SK-N-MC (cell line): ENCODE results near the gene SPATA13.

Experiments
- EZH2 ChIP-seq: fragments of 200-600 bp; sonication (generic); IDR thresholded peaks from one replicate; pipeline ENCODE4 v1.6.1; 2017; ENCODE audit warnings: antibody characterized with exemption
- POLR2AphosphoS5 ChIP-seq: IDR thresholded peaks from 2 replicates; pipeline ENCODE4 v1.6.1; 2012; ENCODE audit warnings: mild to moderate bottlenecking, low read depth, low read length, borderline replicate concordance

GRCh38 chr13:24237356-24237755, 76.8 kb downstream of the SPATA13 start:
- TF ChIP-seq POLR2AphosphoS5 (no peak), EZH2 (no peak)
